ENCODE measurements around the gene SERPINE1.

- no peak for TF ChIP-seq POLR2A (IDR thresholded peaks at IDR 0.05; ENCODE audit: low read length)
- no peak for TF ChIP-seq GATA1 (IDR thresholded peaks at IDR 0.05; ENCODE audit: low read depth, low read length)
Measured at GRCh38 chr7:101162551-101163278, 35.8 kb downstream of the SERPINE1 start.
